Endothelial cell of umbilical vein (primary cell): Measurements from ENCODE around the gene CNTNAP2. TPM values are rescaled to one million over a fixed set of nuclear protein-coding genes. Genes with fewer than 3 reads are reported as not detected.

Experiments used
- BruUV-seq: library from RNA; stranded (reverse); fragments of 400-500 nt; replicated peaks from 2 replicates; lab custom pipeline; 2021; lab: Mats Ljungman, UMichigan
- CTCF ChIA-PET: fragments of 300-600, 350-600 bp; sonication (Branson Sonifier 250); formaldehyde crosslinking; loops from one replicate; lab custom pipeline; 2021; ENCODE audit warnings: antibody characterized with exemption, inconsistent platforms; lab: Charles Lee
- POLR2A ChIA-PET: fragments of 300-600, 350-600 bp; sonication (Branson Sonifier 250); formaldehyde crosslinking; loops from one replicate; lab custom pipeline; 2021; ENCODE audit warnings: antibody characterized with exemption, inconsistent platforms; lab: Charles Lee
- DNase-seq: peaks from one replicate; pipeline ENCODE4 v3.0.0-alpha.2; 2011; ENCODE audit warnings: low read depth, low spot score
- FAIRE-seq: peaks from 2 replicates; lab custom pipeline; 2011; peaks lifted over from hg19 to GRCh38; lab: Jason Lieb, UNC
- H2AFZ ChIP-seq: 2 replicates; pipeline ENCODE4 v1.6.0; 2012; ENCODE audit warnings: low read depth, low read length, control low read depth, inconsistent platforms
- H3K27ac ChIP-seq: 2 replicates; pipeline ENCODE4 v1.5.1; 2011; ENCODE audit warnings: low read depth, mild to moderate bottlenecking, control low read depth, low read length, moderate library complexity; ENCODE audit not compliant: insufficient read depth
- H3K27me3 ChIP-seq, 2 experiments: 2 replicates each; pipeline versions ENCODE4 v1.6.0 to v1.6.1; 2011; ENCODE audit warnings: low read length in 2 of 2, mixed read lengths in 1 of 2; ENCODE audit not compliant: control insufficient read depth in 2 of 2, insufficient read depth in 2 of 2
- H3K36me3 ChIP-seq, 2 experiments: 2 replicates in 1 of 2; 3 replicates in 1 of 2; pipeline ENCODE4 v1.5.1; 2011; ENCODE audit warnings: low read length in 2 of 2, mild to moderate bottlenecking in 1 of 2, moderate library complexity in 1 of 2; ENCODE audit not compliant: control insufficient read depth in 2 of 2, insufficient read depth in 2 of 2; ENCODE audit errors: extremely low read depth in 1 of 2
- H3K4me1 ChIP-seq: 3 replicates; pipeline ENCODE4 v1.5.1; 2011; ENCODE audit warnings: mild to moderate bottlenecking, low read length; ENCODE audit not compliant: control insufficient read depth, insufficient read depth; ENCODE audit errors: extremely low read depth
- H3K4me2 ChIP-seq: 2 replicates; pipeline ENCODE4 v1.6.1; 2011; ENCODE audit warnings: low read length, control low read depth, mixed read lengths; ENCODE audit not compliant: insufficient read depth
- H3K4me3 ChIP-seq, 3 experiments: fragments of 200-600 bp in 1 of 3; sonication (generic), shearing (Covaris generic) in 1 of 3; replicated peaks in 1 of 3; 2 replicates each; pipeline ENCODE4 v1.5.1; 2011 to 2016; ENCODE audit warnings: control low read depth in 3 of 3, low read length in 3 of 3, mild to moderate bottlenecking in 2 of 3, inconsistent platforms in 1 of 3, low read depth in 1 of 3, moderate library complexity in 1 of 3; ENCODE audit not compliant: insufficient read depth in 1 of 3
- H3K79me2 ChIP-seq: 2 replicates; pipeline ENCODE4 v1.6.0; 2012; ENCODE audit warnings: low read length, inconsistent platforms; ENCODE audit not compliant: control insufficient read depth, insufficient read depth
- H3K9ac ChIP-seq: replicated peaks from 2 replicates; pipeline ENCODE3; 2011; ENCODE audit warnings: low read length, control low read depth; ENCODE audit not compliant: insufficient read depth; ENCODE audit errors: extremely low read depth
- H3K9me1 ChIP-seq: replicated peaks from 3 replicates; pipeline ENCODE4 v1.6.0; 2011; ENCODE audit warnings: mild to moderate bottlenecking, low read length; ENCODE audit not compliant: control insufficient read depth, insufficient read depth; ENCODE audit errors: extremely low read depth
- H3K9me3 ChIP-seq: replicated peaks from 2 replicates; pipeline ENCODE4 v1.5.1; 2012; ENCODE audit warnings: low read length, inconsistent platforms; ENCODE audit not compliant: control insufficient read depth, insufficient read depth
- H4K20me1 ChIP-seq: replicated peaks from 2 replicates; pipeline ENCODE3; 2011; ENCODE audit warnings: mild to moderate bottlenecking, low read length; ENCODE audit not compliant: control insufficient read depth, insufficient read depth; ENCODE audit errors: extremely low read depth
- CTCF ChIP-seq, 2 donors: IDR thresholded peaks; 1 replicate in 1 of 2; 2 replicates in 1 of 2; pipeline ENCODE4 v1.5.1; 2011; ENCODE audit warnings: low read length in 2 of 2, mild to moderate bottlenecking in 2 of 2, moderate library complexity in 2 of 2, control low read depth in 1 of 2, inconsistent platforms in 1 of 2, low read depth in 1 of 2; ENCODE audit not compliant: insufficient read depth in 1 of 2; ENCODE audit errors: extremely low read depth in 1 of 2
- EZH2 ChIP-seq: IDR thresholded peaks from 2 replicates; pipeline ENCODE4 v1.6.1; 2012; ENCODE audit warnings: borderline replicate concordance, low read depth, mild to moderate bottlenecking, moderate library complexity, low read length, inconsistent platforms; ENCODE audit not compliant: severe bottlenecking
- FOS ChIP-seq: IDR thresholded peaks from 2 replicates; pipeline ENCODE4 v1.6.1; 2011; ENCODE audit warnings: mild to moderate bottlenecking, low read length, moderate library complexity, borderline replicate concordance; ENCODE audit not compliant: insufficient read depth
- GATA2 ChIP-seq: IDR thresholded peaks from 2 replicates; pipeline ENCODE4 v1.7.0; 2011; ENCODE audit warnings: low read depth, mild to moderate bottlenecking, moderate library complexity, mixed read lengths, low read length; ENCODE audit not compliant: insufficient read length, insufficient read depth
- JUN ChIP-seq: IDR thresholded peaks from 2 replicates; pipeline ENCODE4 v1.6.1; 2011; ENCODE audit warnings: borderline replicate concordance, low read depth; ENCODE audit not compliant: insufficient read length, insufficient read depth
- MAX ChIP-seq: IDR thresholded peaks from 2 replicates; pipeline ENCODE4 v1.6.1; 2011; ENCODE audit not compliant: insufficient read depth, insufficient read length
- POLR2AphosphoS5 ChIP-seq: IDR thresholded peaks from 2 replicates; pipeline ENCODE4 v1.6.1; 2012; ENCODE audit warnings: low read depth, mild to moderate bottlenecking, control low read depth, low read length, moderate library complexity; ENCODE audit not compliant: insufficient read depth
- dilution Hi-C: fragments of 300-500 bp; cut with MboI; formaldehyde crosslinking; loops from one replicate; pipeline ENCODE4 v1.15.0; 2019; ENCODE audit warnings: low sequenced_read_pairs; ENCODE audit not compliant: extremely low pct_ligation_motif_present
- intact Hi-C: fragments of 100-400 bp; cut with micrococcal nuclease; formaldehyde crosslinking; loops from one replicate; pipeline ENCODE4 v1.10.0; 2022
- polyA plus RNA-seq, 4 experiments: library from polyadenylated mRNA; depleted of rRNA in 3 of 4; stranded (reverse) in 3 of 4; unstranded in 1 of 4; fragments of >200 nt; gene quantifications; 2 replicates each; pipeline versions ENCODE4 v1.2.1 to v1.2.3, GENCODE V29; 2011 to 2012; ENCODE audit warnings: missing spikeins in 1 of 4
- total RNA-seq: library from RNA; stranded (reverse); gene quantifications from 2 replicates; pipeline ENCODE4 v1.2.3, GENCODE V29; 2021

CNTNAP2 gene
- total and polyA plus RNA-seq, 2 donors (not counting 3 experiments of a cell fraction or from before 2014, with no cell fraction given), result not detected

- ChIA-PET CTCF (no interaction called here), POLR2A (no interaction called here)
- Histone ChIP-seq H3K9ac (no peak overlapping the region), H4K20me1 (no peaks in the 10 kb centered on the region), H3K4me3 (no peak overlapping the region), H3K27me3 (no peaks in the 10 kb centered on the region), H3K9me1 (no peaks in the 10 kb centered on the region), H3K79me2 (no peaks in the 10 kb centered on the region), H3K36me3 (no peaks in the 10 kb centered on the region), H3K9me3 (no peaks in the 10 kb centered on the region), H2AFZ (no peak overlapping the region), H3K4me1 (no peaks in the 10 kb centered on the region), H3K4me2 (no peak overlapping the region), H3K27ac (no peak overlapping the region)
- dilution Hi-C loops, result no loop called here
- no peak for DNase-seq
- no TSS peak for BruUV-seq
- no peak for TF ChIP-seq POLR2AphosphoS5
- no peak for TF ChIP-seq FOS
- TF ChIP-seq GATA2, result no peak
- no peak for TF ChIP-seq JUN
- TF ChIP-seq CTCF (IDR thresholded peaks at IDR 0.05; ENCODE audit: extremely low read depth in 1 of 2, insufficient read depth in 1 of 2, low read depth in 1 of 2, low read length in 2 of 2), result no peak
- no peak for TF ChIP-seq MAX
- TF ChIP-seq EZH2, result no peak
- intact Hi-C loops, result no loop called here
- FAIRE-seq, result no peak
Measured at GRCh38 chr7:148433521-148434180, 2317.1 kb downstream of the CNTNAP2 start.
